Osteoblast (primary cell): Measurements from ENCODE around the gene ALDH1B1. TPM values are rescaled to one million over a fixed set of nuclear protein-coding genes. Genes with fewer than 3 reads are reported as not detected.

ENCODE experiments used
- DNase-seq: peaks from one replicate; pipeline ENCODE4 v3.0.0; 2011; ENCODE audit warnings: low spot score, mixed read lengths; ENCODE audit not compliant: insufficient read length; ENCODE audit errors: missing footprints
- H2AFZ ChIP-seq: 2 replicates; pipeline ENCODE4 v1.6.0; 2011; ENCODE audit warnings: mild to moderate bottlenecking, low read length
- H3K27ac ChIP-seq: 2 replicates; pipeline ENCODE4 v1.5.1; 2011; ENCODE audit warnings: mild to moderate bottlenecking, low read depth, low read length, moderate library complexity
- H3K27me3 ChIP-seq: 2 replicates; pipeline ENCODE4 v1.6.0; 2012; ENCODE audit warnings: mild to moderate bottlenecking, control low read depth, inconsistent platforms, low read length, moderate library complexity; ENCODE audit not compliant: insufficient read depth
- H3K36me3 ChIP-seq: 2 replicates; pipeline ENCODE4 v1.5.1; 2011; ENCODE audit warnings: mild to moderate bottlenecking, low read length, control low read depth, moderate library complexity; ENCODE audit not compliant: insufficient read depth
- H3K4me1 ChIP-seq: 2 replicates; pipeline ENCODE4 v1.5.1; 2011; ENCODE audit warnings: mild to moderate bottlenecking, low read length, control low read depth, moderate library complexity; ENCODE audit not compliant: insufficient read depth
- H3K4me2 ChIP-seq: 2 replicates; pipeline ENCODE4 v1.6.0; 2011; ENCODE audit warnings: mild to moderate bottlenecking, low read length; ENCODE audit not compliant: insufficient read depth
- H3K4me3 ChIP-seq: fragments of 200-600 bp; sonication (generic); 3 replicates; pipeline ENCODE4 v1.5.1; 2012; ENCODE audit warnings: mild to moderate bottlenecking, low read length, inconsistent platforms; ENCODE audit not compliant: insufficient read depth
- H3K79me2 ChIP-seq: 2 replicates; pipeline ENCODE4 v1.6.0; 2012; ENCODE audit warnings: mild to moderate bottlenecking, low read length, control low read depth, inconsistent platforms; ENCODE audit not compliant: insufficient read depth
- H3K9me3 ChIP-seq: 2 replicates; pipeline ENCODE4 v1.5.1; 2011; ENCODE audit warnings: low read depth, low read length, control low read depth
- H4K20me1 ChIP-seq: 2 replicates; pipeline ENCODE4 v1.6.0; 2012; ENCODE audit warnings: mild to moderate bottlenecking, low read length, control low read depth; ENCODE audit not compliant: insufficient read depth
- total RNA-seq: library from RNA; depleted of rRNA; stranded (reverse); fragments of >200 nt; gene quantifications from 2 replicates; pipeline ENCODE4 v1.2.3, GENCODE V29; 2012
- TF ChIP-seq, protein P1 (sequence below): IDR thresholded peaks from 2 replicates; pipeline ENCODE4 v1.5.1; 2011; ENCODE audit warnings: mild to moderate bottlenecking, low read depth, low read length, moderate library complexity; ENCODE audit errors: extremely low read depth

Gene ALDH1B1
- total RNA-seq, 1 donor: 38.0 TPM

DNA sequence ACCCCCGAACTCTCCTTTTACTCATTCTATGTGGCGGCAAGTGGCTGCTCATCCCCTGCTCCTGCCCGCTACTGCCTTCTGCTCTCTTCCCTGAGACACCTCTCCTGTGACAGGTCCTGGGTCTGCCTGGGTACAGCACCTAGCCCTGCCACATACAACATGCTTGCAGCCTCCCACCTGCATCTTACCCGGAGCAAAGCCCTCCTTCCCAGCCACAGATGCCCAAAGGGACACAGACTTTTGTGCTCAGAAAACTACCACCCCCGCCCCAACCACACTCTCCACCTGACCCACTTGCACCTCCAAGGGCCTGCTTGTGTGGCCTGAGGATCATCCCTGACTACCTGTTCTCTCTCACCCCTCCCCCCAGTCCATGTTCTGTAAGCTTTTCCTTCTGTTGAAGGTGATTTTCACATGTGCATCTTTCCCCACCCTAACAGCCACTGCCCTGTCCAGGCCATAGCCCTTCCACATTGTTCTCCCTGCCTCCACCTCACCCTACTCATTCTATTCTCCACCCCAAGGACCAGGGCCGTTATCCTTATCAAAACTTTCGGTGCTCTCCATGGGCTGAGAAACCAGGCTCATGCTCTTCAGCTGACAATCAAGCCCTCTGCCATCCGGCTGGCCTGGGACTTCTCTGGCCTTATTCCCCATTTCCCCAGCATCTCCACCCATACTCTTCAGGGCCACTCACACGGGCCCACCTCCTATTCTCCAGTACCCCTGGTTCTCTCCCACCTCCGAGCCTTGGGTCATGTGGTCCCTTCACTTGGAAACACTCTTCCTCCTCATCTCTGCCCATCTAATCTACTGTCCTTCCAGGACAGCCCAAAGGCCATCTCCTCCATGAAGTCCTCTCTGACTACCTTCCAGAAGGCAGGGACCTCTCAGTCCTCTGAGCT is 46.4 kb upstream of the ALDH1B1 start:
- TF ChIP-seq, protein P1, sequence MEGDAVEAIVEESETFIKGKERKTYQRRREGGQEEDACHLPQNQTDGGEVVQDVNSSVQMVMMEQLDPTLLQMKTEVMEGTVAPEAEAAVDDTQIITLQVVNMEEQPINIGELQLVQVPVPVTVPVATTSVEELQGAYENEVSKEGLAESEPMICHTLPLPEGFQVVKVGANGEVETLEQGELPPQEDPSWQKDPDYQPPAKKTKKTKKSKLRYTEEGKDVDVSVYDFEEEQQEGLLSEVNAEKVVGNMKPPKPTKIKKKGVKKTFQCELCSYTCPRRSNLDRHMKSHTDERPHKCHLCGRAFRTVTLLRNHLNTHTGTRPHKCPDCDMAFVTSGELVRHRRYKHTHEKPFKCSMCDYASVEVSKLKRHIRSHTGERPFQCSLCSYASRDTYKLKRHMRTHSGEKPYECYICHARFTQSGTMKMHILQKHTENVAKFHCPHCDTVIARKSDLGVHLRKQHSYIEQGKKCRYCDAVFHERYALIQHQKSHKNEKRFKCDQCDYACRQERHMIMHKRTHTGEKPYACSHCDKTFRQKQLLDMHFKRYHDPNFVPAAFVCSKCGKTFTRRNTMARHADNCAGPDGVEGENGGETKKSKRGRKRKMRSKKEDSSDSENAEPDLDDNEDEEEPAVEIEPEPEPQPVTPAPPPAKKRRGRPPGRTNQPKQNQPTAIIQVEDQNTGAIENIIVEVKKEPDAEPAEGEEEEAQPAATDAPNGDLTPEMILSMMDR: no peak
- Histone ChIP-seq H2AFZ (no peak overlapping the region), H3K27me3 (peaks cover 17% of the 10 kb centered on the region), H3K4me3 (no peak overlapping the region), H3K4me1 (no peaks in the 10 kb centered on the region), H3K79me2 (no peaks in the 10 kb centered on the region), H3K27ac (no peak overlapping the region), H3K36me3 (no peaks in the 10 kb centered on the region), H3K4me2 (no peak overlapping the region), H3K9me3 (no peaks in the 10 kb centered on the region), H4K20me1 (no peaks in the 10 kb centered on the region)
- no peak for DNase-seq

DNA sequence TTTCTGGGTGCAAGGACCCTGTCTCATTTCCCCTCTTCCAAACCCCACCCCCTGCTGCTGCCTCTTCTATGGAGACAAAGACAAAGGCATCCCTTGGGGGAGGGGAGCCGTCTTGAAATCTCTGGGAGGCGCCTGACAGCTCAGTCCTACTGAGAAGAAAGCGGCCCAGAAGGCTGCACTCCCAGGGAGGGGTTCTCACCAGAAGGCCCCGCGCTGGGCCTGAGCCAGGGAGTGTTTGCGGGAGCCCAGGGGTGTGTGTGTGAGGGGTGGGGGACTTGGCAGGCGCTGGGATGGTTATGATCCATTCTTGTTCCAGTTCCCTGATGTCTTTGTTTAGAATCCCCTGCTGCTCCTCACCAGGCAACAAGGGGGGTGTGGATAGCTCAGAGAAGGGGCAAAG is 45.7 kb upstream of the ALDH1B1 start:
- Histone ChIP-seq H3K36me3 (no peaks in the 10 kb centered on the region), H3K4me3 (no peak overlapping the region), H3K27ac (no peak overlapping the region), H3K79me2 (no peaks in the 10 kb centered on the region), H4K20me1 (no peaks in the 10 kb centered on the region), H3K4me2 (no peak overlapping the region), H3K27me3 (peaks cover 21% of the 10 kb centered on the region), H3K9me3 (no peaks in the 10 kb centered on the region), H3K4me1 (no peaks in the 10 kb centered on the region), H2AFZ (no peak overlapping the region)
- no peak for DNase-seq
- TF ChIP-seq, protein P1: no peak

DNA sequence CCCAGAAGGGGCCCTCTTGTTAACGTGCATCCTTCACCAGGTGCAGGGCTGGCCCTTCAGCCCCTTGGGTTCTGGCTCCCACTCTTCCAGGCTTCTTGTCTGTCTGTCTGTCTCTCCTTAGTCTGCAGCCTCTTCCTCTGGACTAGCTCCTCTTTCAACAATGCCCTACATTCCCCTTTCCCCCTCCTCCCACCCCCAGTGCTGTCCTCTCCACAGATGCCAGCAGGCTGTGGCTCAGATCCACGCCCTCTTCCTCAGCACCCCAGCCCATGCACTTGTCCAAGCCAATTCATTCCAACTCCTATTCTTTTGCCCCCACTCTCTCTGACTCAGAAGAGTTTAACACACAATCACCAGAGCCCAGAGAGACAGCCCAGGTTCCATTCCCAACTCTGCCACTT is 45.2 kb upstream of the ALDH1B1 start:
- H4K20me1 ChIP-seq: no peaks in the 10 kb centered on the region
- H2AFZ ChIP-seq: no peak overlapping the region
- no peak overlapping the region for H3K27ac ChIP-seq
- H3K4me1 ChIP-seq: no peaks in the 10 kb centered on the region
- H3K9me3 ChIP-seq: no peaks in the 10 kb centered on the region
- peaks cover 23% of the 10 kb centered on the region for H3K27me3 ChIP-seq
- H3K36me3 ChIP-seq: no peaks in the 10 kb centered on the region
- H3K79me2 ChIP-seq: no peaks in the 10 kb centered on the region
- TF ChIP-seq, protein P1: no peak
- no peak overlapping the region for H3K4me2 ChIP-seq
- H3K4me3 ChIP-seq: no peak overlapping the region
- no peak for DNase-seq

DNA sequence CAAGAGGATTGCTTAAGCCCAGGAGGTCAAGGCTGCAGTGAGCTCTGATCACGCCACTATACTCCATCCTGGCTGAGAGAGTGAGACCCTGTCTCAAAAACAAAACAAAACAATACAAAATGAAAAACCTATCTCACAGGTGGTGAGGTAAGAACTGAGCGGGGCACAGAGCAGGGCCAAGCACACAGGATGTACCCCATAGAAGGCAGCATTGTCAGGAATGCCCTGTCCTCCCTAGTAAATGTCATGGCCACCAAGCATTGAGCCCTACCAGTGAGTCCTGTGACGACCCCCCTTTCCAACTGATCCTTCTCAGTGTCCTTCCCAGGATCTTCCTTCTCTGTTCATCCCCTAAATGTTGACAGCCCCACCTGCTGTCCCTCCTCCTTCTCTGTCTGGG is 44.6 kb upstream of the ALDH1B1 start:
- Histone ChIP-seq H3K27ac (no peak overlapping the region), H3K27me3 (peaks cover 24% of the 10 kb centered on the region), H3K79me2 (no peaks in the 10 kb centered on the region), H3K4me1 (no peaks in the 10 kb centered on the region), H3K36me3 (no peaks in the 10 kb centered on the region), H4K20me1 (no peaks in the 10 kb centered on the region), H3K9me3 (no peaks in the 10 kb centered on the region), H3K4me2 (no peak overlapping the region), H2AFZ (no peak overlapping the region), H3K4me3 (no peak overlapping the region)
- TF ChIP-seq, protein P1: no peak
- no peak for DNase-seq
